Measurements from ENCODE around the gene PIGR.

DNA sequence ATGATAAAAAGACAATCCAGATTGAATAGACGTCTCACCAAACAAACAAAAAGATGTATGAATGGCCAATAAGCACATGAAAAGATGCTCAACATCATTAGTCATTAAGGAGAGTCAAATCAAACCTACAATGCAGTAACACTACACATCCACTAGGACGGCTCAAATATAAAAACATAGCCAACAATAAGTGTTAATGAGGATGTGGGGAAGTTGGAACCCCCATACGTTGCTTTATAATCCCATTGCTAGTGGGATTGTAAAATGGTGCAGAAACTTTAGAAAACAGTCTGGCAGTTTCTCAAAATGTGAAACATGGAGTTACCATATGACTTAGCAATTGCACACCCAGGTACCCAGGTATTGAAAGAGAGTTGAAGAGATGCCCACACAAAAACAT is 63.7 kb downstream of the PIGR start:
- TF ChIP-seq POLR2AphosphoS5 (IDR thresholded peaks at IDR 0.05; ENCODE audit: insufficient read depth in 1 of 2, low read depth in 1 of 2): no peak
- TF ChIP-seq, protein P1, sequence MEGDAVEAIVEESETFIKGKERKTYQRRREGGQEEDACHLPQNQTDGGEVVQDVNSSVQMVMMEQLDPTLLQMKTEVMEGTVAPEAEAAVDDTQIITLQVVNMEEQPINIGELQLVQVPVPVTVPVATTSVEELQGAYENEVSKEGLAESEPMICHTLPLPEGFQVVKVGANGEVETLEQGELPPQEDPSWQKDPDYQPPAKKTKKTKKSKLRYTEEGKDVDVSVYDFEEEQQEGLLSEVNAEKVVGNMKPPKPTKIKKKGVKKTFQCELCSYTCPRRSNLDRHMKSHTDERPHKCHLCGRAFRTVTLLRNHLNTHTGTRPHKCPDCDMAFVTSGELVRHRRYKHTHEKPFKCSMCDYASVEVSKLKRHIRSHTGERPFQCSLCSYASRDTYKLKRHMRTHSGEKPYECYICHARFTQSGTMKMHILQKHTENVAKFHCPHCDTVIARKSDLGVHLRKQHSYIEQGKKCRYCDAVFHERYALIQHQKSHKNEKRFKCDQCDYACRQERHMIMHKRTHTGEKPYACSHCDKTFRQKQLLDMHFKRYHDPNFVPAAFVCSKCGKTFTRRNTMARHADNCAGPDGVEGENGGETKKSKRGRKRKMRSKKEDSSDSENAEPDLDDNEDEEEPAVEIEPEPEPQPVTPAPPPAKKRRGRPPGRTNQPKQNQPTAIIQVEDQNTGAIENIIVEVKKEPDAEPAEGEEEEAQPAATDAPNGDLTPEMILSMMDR (IDR thresholded peaks at IDR 0.05): no peak
- TF ChIP-seq POLR2A (IDR thresholded peaks at IDR 0.05): no peak

All from vagina (tissue), 2 donors.